ENCODE data around the gene MRPL4. TPM values are rescaled to one million over a fixed set of nuclear protein-coding genes. Genes with fewer than 3 reads are reported as not detected.
"Not testable (repeated sequence)": the region's sequence is repeated elsewhere in the genome, so short reads cannot be mapped to it uniquely, and the experiment has no call there.

MRPL4 gene
- total RNA-seq, 4 donors from 2014 or later: 45.8 to 86.0 (median 51.9) TPM

DNA sequence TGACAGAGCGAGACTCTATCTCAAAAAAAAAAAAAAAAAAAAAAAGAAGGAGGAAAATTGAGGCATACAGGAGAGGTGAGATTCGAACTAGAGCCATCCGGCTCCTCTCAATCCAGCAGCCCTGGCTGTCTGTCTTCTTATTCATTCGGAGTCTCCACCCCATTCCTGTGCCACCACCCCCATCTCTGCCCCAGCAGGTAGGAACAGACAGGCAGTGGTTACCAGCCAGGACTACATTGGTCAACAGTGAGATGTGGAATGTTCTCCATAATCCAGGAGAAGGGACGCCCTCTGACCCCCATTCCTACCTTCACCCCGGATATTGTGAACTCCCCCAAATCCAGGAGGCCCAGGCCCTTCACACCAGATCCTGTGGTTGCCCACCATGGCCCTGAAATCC lies 14.3 kb upstream of the MRPL4 start:
- Histone ChIP-seq H3K36me3 (no peaks in the 10 kb centered on the region), H3K27me3 (no peaks in the 10 kb centered on the region), H3K27ac (peak overlapping the region in 3 of 4 donors; percentile 61 to 78 (median 71)), H3K9me3 (no peaks in the 10 kb centered on the region), H3K4me1 (peaks cover 0 to 23% (median 0%) of the 10 kb centered on the region in 3 donors), H3K4me3 (no peak overlapping the region)
- peak; percentile 28 for ATAC-seq
- TF ChIP-seq, protein P1, sequence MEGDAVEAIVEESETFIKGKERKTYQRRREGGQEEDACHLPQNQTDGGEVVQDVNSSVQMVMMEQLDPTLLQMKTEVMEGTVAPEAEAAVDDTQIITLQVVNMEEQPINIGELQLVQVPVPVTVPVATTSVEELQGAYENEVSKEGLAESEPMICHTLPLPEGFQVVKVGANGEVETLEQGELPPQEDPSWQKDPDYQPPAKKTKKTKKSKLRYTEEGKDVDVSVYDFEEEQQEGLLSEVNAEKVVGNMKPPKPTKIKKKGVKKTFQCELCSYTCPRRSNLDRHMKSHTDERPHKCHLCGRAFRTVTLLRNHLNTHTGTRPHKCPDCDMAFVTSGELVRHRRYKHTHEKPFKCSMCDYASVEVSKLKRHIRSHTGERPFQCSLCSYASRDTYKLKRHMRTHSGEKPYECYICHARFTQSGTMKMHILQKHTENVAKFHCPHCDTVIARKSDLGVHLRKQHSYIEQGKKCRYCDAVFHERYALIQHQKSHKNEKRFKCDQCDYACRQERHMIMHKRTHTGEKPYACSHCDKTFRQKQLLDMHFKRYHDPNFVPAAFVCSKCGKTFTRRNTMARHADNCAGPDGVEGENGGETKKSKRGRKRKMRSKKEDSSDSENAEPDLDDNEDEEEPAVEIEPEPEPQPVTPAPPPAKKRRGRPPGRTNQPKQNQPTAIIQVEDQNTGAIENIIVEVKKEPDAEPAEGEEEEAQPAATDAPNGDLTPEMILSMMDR (IDR thresholded peaks at IDR 0.05): no peak
- TF ChIP-seq POLR2AphosphoS5 (IDR thresholded peaks at IDR 0.05): no peak
- no peak for TF ChIP-seq EP300 (IDR thresholded peaks at IDR 0.05)
- no peak for TF ChIP-seq POLR2A (IDR thresholded peaks at IDR 0.05)
- WGBS, 2 donors (ENCODE audit: low coverage in 1 of 2): 57 to 77% methylated on average over 3 to 5 of the region's 6 CpGs

DNA sequence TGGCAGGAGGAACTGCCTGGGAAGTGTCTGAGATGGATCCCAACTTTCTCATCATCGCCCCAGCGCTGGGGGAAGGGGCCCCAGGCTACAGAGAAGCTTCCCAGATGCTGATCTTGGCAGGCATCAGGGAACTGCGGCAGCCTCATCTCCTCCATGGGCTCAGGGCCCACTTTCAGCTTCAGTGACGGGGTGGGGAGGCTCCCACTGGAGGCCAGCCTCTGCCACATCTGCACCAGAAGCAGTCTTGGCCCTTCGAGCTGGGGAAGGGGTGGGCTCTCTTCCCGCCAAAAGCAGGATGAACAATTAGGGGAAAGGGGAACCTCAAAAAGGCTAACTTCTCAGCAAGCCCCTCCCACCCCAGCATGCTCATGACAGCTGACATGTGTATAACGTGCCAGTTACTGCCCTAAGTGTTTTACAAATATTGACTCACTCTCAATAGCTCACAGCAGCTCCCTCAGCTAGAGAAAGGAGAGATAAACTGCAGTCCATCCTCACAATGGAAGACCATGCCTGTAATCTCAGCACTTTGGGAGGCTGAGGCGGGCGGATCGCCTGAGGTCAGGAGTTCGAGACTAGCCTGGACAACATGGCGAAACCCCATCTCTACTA lies 13.7 kb upstream of the MRPL4 start:
- Histone ChIP-seq H3K9me3 (no peaks in the 10 kb centered on the region), H3K4me1 (peaks cover 0 to 23% (median 0%) of the 10 kb centered on the region in 3 donors), H3K27ac (peak overlapping the region in 3 of 4 donors; percentile 61 to 78 (median 71)), H3K4me3 (no peak overlapping the region), H3K27me3 (no peaks in the 10 kb centered on the region), H3K36me3 (no peaks in the 10 kb centered on the region)
- 55 to 79% methylated on average over 5 of the region's 12 CpGs for WGBS, 2 donors (ENCODE audit: low coverage in 1 of 2)
- ATAC-seq: peak; percentile 87
- TF ChIP-seq, protein P1 (IDR thresholded peaks at IDR 0.05): no peak
- TF ChIP-seq POLR2AphosphoS5 (IDR thresholded peaks at IDR 0.05): peak; percentile 24

DNA sequence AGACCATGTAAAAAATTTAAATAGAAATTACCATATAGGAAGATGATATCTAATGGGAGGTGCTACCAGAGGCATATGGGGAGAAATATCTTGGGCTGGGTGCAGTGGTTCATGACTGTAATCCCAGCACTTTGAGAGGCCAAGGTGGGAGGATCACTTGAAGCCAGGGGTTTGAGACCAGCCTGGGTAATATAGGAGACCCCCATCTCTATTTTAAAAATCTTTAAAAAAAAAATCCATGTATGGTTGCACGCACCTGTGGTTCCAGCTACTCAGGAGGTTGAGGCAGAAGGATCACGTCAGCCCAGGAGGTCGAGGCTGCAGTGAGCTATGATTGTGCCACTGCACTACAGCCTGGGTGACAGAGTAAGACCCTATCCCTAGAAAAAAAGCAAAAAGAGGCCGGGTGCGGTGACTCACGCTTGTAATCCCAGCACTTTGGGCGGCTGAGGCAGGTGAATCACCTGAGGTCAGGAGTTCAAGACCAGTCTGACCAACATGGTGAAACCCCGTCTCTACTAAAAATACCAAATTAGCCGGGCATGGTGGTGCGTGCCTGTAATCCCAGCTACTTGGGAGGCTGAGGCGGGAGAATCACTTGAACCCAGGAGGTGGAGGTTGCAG lies 10.1 kb upstream of the MRPL4 start:
- 94 to 96% methylated on average over 5 to 7 of the region's 11 CpGs for WGBS, 2 donors (ENCODE audit: low coverage in 1 of 2)
- H3K27me3 ChIP-seq, ATAC-seq, H3K36me3 ChIP-seq, H3K27ac ChIP-seq, H3K4me3 ChIP-seq, H3K9me3 ChIP-seq: not testable (repeated sequence)
- peaks cover 0 to 10% (median 0%) of the 10 kb centered on the region in 3 donors for H3K4me1 ChIP-seq

DNA sequence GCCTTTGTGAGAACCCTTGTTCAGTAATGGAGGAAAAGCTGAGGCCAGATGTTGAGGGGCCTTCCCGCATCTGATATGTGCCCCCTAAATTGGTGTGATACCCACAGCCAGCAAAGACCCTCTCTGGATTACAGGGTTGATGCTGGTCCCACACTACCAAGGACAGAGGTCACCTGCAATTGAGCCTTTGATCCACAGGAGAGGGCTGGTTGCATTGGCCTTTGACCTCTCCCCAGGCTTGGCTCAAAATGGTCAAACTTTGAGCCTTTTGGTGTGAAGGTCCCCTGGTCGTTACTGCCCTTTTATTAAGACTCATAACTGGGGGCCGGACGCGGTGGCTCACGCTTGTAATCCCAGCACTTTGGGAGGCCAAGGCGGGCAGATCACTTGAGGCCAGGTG lies 8.4 kb upstream of the MRPL4 start:
- WGBS, 2 donors (ENCODE audit: low coverage in 1 of 2): no CpG with 5 or more reads among the region's 7 CpGs
- TF ChIP-seq EP300 (IDR thresholded peaks at IDR 0.05) (no peak), POLR2AphosphoS5 (IDR thresholded peaks at IDR 0.05) (no peak), POLR2A (IDR thresholded peaks at IDR 0.05) (no peak)
- TF ChIP-seq, protein P1 (IDR thresholded peaks at IDR 0.05): no peak
- Histone ChIP-seq H3K9me3 (no peaks in the 10 kb centered on the region), H3K4me3 (no peak overlapping the region), H3K4me1 (peaks cover 0 to 3% (median 0%) of the 10 kb centered on the region in 3 donors), H3K27ac (no peak overlapping the region), H3K36me3 (no peaks in the 10 kb centered on the region), H3K27me3 (no peaks in the 10 kb centered on the region)
- no peak for ATAC-seq

DNA sequence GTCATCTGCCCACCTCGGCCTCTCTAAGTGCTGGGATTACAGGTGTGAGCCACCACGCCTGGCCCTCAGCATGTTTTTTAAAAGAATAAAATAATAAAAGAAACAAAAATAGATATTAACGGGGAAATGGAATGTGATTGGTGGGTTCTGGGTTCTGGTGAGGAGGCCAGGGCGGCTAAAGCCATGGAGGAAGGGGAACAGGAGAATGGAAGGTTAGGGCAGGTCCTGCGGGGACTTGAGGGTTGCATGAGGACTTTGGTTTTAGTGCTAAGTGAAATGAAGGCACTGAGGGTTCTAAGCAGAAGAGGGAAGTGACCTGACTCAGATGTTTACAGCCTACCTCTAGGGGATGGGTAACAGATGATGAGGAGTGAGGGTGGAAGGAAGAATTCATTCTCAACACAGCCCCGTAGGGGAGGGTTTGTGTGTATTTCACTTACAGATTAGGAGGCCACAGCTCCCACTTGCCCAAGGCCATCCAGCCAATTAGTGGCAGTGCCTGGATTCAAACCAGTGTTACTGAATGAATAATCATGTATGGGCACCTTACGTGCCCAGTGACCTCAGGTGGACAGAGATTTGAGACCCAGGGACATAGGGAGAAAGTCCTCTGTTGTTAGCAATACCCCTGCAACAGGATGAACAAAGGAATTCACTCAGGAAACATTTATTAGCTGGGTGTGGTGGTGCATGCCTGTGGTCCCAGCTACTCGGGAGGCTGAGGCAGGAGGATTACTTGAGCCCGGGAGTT lies 6.7 kb upstream of the MRPL4 start:
- Histone ChIP-seq H3K27ac (no peak overlapping the region), H3K9me3 (no peaks in the 10 kb centered on the region), H3K4me1 (peaks cover 0 to 9% (median 0%) of the 10 kb centered on the region in 3 donors), H3K36me3 (no peaks in the 10 kb centered on the region), H3K4me3 (no peak overlapping the region), H3K27me3 (no peaks in the 10 kb centered on the region)
- no peak for ATAC-seq
- 67 to 72% methylated on average over 5 to 6 of the region's 9 CpGs for WGBS, 2 donors (ENCODE audit: low coverage in 1 of 2)
- TF ChIP-seq, protein P1 (IDR thresholded peaks at IDR 0.05): no peak
- TF ChIP-seq EP300 (IDR thresholded peaks at IDR 0.05): no peak
